Esophagus muscularis mucosa (tissue), 4 donors: ENCODE results near the gene LCOR.

ENCODE experiments used
- EP300 ChIP-seq: sonication (generic); formaldehyde crosslinking; IDR thresholded peaks from one replicate; pipeline ENCODE4 v1.6.1; 2017; ENCODE audit warnings: antibody characterized with exemption
- POLR2AphosphoS5 ChIP-seq, 2 donors: sonication (generic); formaldehyde crosslinking; IDR thresholded peaks; one replicate each; pipeline ENCODE4 v1.6.1; 2017; ENCODE audit warnings: antibody characterized with exemption in 2 of 2
- TF ChIP-seq, protein P1 (sequence below), 3 experiments: fragments of 200-600 bp in 2 of 3; fragments of 450-650 bp in 1 of 3; sonication (generic) in 2 of 3; IDR thresholded peaks; one replicate each; pipeline ENCODE4 v1.5.1; 2017 to 2019; ENCODE audit warnings: antibody characterized with exemption in 3 of 3, mild to moderate bottlenecking in 2 of 3, moderate library complexity in 1 of 3

DNA sequence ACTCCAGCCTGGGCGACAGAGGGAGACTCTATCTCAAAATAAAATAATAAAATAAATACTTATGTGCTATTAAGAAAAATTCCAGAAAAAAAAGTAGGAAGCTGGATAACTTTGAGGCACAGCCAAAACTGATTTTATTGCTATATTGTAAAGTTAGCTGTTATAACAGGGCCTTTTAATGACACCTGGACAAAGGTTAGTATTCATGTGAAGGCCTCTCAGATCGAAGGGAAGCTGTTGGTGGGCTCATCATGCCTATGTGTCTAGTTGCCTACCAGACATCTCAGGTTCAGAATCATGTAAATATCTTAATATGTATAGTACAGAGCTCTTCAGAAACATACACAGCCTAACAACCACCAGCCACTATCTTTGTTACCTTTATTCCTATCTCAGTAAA is 143.0 kb downstream of the LCOR start:
- TF ChIP-seq EP300 (no peak), POLR2AphosphoS5 (IDR thresholded peaks at IDR 0.05) (no peak)
- TF ChIP-seq, protein P1, sequence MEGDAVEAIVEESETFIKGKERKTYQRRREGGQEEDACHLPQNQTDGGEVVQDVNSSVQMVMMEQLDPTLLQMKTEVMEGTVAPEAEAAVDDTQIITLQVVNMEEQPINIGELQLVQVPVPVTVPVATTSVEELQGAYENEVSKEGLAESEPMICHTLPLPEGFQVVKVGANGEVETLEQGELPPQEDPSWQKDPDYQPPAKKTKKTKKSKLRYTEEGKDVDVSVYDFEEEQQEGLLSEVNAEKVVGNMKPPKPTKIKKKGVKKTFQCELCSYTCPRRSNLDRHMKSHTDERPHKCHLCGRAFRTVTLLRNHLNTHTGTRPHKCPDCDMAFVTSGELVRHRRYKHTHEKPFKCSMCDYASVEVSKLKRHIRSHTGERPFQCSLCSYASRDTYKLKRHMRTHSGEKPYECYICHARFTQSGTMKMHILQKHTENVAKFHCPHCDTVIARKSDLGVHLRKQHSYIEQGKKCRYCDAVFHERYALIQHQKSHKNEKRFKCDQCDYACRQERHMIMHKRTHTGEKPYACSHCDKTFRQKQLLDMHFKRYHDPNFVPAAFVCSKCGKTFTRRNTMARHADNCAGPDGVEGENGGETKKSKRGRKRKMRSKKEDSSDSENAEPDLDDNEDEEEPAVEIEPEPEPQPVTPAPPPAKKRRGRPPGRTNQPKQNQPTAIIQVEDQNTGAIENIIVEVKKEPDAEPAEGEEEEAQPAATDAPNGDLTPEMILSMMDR (IDR thresholded peaks at IDR 0.05), result no peak
